ENCODE results near the gene NPM3.

The NPM3 gene

GRCh38 chr10:101758858-101759257, 24.4 kb downstream of the NPM3 start:
- no peak for DNase-seq (ENCODE audit: low read depth)

- DNase-seq (ENCODE audit: low read depth) = no peak
These were observed 31.0 kb downstream of the NPM3 start for GRCh38 chr10:101752241-101752640.

- DNase-seq (ENCODE audit: low read depth) = no peak
These were observed 33.9 kb downstream of the NPM3 start for GRCh38 chr10:101749047-101750016.

- no peak for DNase-seq (ENCODE audit: low read depth)
These were observed 34.8 kb downstream of the NPM3 start for GRCh38 chr10:101748496-101748895.

- DNase-seq (ENCODE audit: low read depth) = no peak
These were observed 38.1 kb downstream of the NPM3 start for GRCh38 chr10:101745074-101745696.

- no peak for DNase-seq (ENCODE audit: low read depth)
These were observed 39.0 kb downstream of the NPM3 start for GRCh38 chr10:101744267-101744666.

- no peak for DNase-seq (ENCODE audit: low read depth)
These were observed 41.3 kb downstream of the NPM3 start for GRCh38 chr10:101741938-101742337.

GRCh38 chr10:101736666-101737065, 46.6 kb downstream of the NPM3 start:
- no peak for DNase-seq (ENCODE audit: low read depth)

GRCh38 chr10:101732096-101732495, 51.1 kb downstream of the NPM3 start:
- DNase-seq (ENCODE audit: low read depth) = no peak

All from HS-5 (cell line).